Limb (tissue), 2 donors: ENCODE results near the gene FLT3.

Experiments used
- DNase-seq, 2 donors: peaks; one replicate each; pipeline ENCODE4 v3.0.0-alpha.2; 2016; ENCODE audit errors: extremely low spot score in 2 of 2

FLT3 gene

DNA sequence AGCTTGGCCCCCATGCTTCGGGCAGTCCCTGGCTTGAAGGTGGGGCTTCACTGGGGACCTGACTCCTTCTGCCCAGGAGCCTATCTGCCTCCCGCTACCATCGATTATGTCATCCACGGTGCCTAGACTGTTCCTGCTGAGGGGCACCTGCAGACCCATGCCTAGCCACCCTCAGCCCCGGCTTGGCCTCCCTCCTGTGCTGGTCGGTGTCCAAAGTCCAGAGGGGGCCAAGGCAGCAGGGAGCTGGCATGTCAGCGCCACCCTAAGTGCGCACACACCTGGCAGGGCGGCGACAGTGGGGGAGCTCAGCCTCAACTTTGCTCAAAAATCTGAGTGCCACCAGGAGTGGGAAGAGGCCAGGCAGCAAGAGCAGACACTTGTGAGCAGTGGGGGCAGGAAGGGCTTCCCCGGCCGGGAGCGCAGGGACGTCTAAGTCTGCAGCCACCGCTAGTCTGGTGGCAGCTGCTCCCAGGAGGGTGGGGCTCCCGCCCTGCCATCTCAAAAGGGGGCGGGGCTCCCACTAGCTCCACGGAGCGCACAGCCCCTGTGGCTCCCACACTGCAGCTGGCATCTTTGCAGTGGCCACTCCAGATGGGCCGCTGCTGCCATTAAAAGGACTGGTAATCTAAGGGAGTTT, 98.4 kb downstream of the FLT3 start:
- DNase-seq: no peak

- DNase-seq: no peak
These were observed 99.3 kb downstream of the FLT3 start for GRCh38 chr13:28001049-28001448.

DNA sequence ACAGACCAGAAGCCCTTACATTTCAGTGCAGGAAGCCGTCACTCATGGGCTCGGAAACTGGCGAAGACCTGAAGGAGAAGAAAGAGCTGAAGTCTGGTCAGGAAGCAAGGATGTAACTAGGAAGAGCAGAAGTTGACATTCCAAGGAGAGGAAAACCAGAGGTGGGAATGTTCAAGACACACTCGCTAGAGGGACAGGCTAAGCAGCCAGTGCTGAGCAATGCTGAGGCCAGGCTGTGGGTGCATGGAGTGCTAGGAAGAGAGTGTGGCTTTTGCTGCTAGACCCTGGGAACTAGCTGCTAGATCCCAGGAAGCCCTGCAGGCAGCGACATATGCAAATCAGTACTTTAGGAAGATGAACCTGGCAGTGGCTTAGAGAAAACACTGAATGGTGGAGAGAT, 99.8 kb downstream of the FLT3 start:
- no peak for DNase-seq

DNA sequence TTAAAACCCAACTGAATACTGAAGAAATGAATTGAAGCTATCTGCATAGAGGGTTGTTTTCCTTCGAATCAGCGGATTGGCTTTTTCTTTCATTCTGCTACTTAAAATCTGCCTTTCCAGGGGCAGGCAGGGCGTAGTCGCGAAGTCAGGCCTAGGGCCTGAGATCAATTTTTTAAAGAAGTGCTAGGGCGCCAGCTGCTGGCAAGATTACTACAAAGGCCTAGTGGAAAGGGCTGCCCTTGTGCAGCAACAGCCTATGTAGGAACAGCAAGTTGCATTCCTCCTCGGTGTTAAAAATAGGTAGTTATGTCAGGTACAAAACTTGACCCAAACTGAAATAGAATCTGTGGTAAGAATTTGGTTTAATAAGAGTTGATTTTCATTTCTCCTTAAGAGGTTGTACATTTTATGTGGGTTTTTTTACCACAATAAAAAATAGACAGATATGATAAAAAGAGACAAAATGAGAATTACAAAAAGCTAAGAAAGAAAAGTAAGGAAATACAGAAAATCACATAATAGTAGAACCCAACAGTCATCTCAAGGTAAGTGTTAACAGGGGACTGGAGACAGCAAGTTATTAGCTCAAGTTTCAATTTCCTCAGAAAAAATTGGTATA, 102.4 kb downstream of the FLT3 start:
- peak; percentile 33 to 52 for DNase-seq

DNA sequence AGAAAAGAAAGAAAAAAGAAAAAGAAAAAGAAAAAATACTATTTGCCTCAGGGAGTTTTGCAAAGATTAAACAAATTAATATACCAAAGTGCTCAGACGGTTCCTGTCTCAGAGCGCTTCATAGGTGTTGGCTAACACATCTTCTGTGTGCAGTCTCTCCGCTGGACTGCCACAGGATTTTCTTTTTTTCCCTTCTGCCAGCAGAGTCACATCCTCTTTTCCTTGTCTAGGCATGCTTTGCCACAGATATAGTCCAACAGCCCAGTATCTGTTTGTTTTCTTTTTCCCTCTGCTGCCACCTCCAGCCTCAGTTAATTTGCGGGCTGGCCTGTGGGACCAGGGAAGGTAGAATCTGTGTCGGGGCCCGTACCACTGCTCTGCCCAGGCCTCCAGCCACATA, 108.5 kb downstream of the FLT3 start:
- DNase-seq: no peak

- no peak for DNase-seq
These were observed 111.9 kb downstream of the FLT3 start, which contains the start of gene URAD for GRCh38 chr13:27988520-27988919. Gene URAD, minus strand, starts transcription at chr13:27988693. Its CDS starts 56 bp downstream, at chr13:27988637.

- no peak for DNase-seq
These were observed 114.8 kb downstream of the FLT3 start for GRCh38 chr13:27985600-27985999.

GRCh38 chr13:27982361-27982760, 118.0 kb downstream of the FLT3 start:
- no peak for DNase-seq

DNA sequence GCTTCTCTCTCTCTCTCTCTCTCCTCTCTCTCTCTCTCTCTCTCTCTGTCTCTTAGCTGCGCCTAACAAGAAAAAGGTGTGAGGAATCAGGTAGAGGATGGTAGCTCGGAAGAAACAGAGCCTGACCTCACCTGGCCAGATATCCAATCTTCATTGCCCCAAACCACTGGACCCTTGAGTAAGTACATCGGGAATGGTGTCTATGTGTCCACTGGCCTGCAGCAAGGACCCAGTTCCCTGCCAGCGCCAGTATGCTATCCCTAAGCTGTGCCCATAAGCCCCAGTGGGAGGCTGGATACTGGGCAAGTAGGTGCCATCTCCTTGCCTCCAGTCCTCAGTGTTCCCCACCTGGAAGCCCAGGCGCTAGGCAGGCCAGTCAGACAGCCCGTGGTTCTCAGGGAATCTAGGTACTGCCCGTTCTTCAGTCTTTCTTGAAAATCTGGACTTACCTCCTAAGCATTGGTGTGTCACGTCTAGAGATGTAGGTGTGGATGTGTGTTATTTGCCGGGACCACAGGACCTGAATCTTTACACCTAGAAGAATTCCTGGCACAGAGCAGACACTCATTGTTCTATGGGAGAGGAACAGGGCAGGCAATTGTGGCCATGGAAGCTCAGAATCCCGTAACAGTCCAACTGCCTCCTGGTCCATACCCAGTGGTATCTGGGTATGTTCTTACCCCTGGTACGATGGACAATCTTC, 119.2 kb downstream of the FLT3 start:
- no peak for DNase-seq

GRCh38 chr13:27980280-27980998, 119.9 kb downstream of the FLT3 start:
- DNase-seq: no peak

DNA sequence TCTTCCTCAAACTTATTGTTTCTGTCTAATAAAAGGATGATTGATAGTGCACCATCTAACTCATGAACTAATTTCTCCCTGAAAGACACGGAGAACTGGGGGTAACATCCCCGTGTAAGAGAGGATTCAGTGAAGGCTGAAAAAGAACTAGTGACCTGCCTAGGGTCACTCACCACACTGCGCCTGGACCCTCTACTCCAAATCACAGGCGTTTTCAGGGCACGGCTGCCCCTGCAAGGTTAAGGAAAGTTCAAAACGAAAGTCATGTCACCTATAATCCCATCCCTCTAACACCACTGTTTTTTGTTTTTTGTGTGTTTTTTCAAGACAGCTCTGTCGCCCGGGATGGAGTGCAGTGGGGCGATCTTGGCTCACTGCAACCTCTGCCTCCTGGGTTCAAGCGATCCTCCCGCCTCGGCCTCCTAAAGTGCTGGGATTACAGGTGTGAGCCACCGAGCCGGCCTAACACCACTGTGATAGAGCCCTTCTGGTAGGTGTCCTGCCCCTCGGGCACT, 120.6 kb downstream of the FLT3 start:
- no peak for DNase-seq

GRCh38 chr13:27979001-27979643, 121.3 kb downstream of the FLT3 start:
- DNase-seq: no peak

GRCh38 chr13:27978301-27978968, 121.9 kb downstream of the FLT3 start:
- DNase-seq: no peak

DNA sequence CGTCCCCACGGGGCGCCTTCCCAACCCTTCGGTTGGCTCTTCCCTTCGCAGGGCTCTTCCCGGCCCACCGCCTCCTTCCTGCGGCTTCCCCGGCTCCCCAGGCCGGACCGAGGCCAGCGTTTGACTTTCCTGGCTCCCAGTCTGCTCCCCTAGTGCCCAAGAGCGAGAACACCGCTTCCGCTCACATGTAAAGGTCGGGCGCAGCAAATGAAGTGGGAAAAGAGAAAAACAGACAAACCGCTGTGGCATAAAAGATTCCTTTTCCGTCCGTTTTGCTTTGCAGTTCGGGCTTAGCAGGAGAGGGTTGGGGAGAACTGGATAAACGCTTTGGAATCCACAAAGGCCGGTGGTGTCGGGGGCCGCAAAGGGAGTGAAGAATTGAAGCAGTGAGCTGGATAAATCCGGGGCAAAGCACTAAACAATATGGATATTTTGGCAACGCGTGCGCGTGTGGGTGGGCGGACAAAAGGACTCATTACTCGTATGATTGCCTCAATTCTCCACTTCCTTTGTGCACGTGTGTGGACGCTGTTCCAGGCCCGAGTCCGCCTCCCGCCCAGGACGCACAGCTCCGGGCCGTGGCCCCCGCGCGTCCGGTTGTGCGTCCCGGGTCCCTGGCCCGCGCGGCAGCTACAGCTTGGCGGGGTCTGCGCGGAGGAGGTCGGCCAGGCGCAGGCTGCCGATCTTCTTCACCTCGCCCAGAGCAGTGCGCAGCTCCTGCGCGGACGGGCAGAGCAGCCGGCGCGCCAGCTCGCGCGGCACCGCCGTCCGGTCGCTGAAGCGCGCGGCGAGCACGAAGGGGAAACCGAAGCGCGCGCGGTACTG, 122.7 kb downstream of the FLT3 start:
- no peak for DNase-seq

DNA sequence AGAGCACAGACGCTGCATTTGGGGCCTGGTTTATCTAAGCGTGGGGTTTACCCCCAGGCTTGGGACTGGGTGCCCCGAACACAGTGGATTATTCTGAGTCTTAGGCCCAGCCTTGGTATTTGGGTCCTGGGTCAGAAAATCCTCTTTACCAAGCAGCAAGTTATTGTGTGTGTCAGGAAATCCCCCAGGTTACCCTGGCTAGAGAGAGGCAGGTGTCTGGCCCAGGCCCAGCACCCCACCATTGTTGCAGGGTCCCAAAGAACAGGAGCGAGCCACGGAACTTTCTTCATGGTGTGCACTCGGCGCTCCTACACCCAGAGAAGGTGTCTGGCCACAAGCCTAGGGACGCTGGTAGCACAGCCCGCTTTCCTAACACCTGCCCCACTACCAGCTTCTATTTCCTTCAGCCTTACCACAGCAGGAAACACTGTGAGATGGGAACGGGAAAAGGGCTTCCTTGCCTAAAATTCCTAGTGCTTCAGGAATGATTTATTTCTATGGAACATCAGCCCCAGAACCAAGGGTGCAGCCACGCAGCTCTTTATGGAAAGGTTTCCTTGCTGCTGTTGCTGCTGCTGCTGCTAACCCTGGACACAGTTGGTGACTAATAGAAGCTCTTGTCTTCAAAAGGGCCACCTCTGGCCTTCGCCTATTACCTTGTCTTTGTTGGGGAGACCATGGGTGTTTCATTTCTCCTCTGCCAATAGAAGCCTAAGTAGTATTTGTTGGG, 123.8 kb downstream of the FLT3 start:
- DNase-seq: no peak

DNA sequence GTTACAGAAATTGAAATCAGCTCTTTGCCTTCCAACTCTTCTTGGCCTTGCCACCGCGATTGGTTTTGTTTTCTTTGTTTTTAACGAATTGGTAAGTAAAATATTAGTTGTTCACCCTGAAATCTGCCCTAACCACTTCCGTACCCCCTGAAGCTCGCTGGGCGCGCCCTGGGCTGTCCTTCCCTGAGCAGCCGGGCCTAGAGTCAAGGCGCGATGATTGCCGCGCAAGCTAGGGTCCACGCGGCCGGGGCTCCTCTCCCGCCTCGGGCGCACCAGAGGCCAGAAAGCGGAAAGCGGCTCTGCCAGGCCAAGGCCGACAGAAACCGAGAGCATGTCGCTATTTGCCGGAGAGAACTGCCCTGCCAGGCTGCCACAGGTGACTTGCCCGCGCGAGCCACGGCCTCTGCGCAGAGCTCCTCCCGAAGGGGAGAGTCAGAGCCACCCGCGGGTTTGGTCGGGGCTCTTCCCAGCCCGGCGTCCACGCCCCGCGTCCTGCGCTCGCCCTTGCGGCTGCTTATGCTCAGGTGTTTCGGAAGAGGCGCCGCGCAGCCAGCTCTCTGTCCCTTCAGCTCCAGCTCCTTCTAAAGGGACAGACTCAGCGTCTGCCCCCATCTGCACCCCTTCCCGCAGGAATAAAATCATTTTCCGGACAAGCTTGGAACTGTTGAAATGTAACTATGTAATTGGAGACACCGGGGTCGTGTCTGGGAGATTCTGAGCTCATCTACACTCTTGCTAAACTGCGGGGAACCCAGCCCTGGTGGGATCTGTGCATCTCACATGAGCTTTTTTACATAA, 124.6 kb downstream of the FLT3 start:
- peak in 1 of 2 donors; percentile 34 for DNase-seq

DNA sequence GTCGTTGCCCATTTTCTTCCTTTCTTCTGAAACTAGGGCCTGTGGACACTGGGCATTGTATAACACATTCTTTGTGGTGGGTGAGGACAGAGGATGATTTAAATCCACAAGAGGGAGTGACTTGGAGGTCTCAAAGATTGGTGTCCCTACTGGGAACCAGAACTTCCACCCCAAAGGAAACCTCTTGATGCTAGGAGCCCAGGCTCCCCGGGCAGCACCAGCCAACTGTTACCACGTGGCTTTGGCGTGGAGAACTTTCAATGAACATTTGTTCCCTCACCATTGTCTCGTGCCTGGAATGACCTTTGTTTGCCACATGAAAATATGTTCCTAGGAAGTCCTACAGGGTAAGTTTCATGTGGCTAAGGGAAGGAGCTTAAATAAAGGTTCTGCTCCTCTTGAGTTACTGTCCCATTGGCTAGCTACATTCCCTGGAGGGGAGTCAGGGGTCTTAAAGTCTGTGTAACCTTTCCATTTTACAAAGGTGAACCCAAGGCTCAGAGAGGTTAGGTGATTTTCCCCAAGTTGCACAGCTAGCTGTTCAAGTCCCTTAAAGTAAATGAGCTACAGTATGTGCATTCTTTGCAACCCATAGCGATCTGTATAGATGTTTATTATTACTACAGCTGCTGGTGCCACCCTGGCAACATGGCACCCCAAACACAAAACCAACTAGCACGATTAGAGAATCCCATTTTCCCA, 126.3 kb downstream of the FLT3 start:
- no peak for DNase-seq

DNA sequence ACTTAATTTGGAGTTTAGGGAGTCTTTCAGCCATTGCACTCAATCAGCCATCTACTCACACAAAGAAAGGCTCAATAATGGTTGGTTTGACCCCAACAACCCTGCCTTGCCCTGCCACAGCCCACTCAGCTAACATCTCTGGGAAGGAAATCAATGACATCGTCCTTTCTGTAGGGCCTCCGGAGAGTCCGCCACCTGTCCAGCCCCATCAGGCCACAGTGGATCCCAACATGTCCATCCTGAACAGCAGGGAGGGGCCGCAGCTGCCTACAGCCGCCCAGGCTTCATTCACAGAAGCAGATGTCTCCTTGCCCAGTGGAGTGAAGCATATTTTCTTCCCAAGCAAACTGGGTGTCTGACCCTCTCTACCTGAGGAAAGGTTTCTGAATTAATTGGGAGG, 127.1 kb downstream of the FLT3 start:
- no peak for DNase-seq
